ENCODE results near the gene PAQR4.

- TF ChIP-seq POLR2A (IDR thresholded peaks at IDR 0.05; ENCODE audit: extremely low read depth, insufficient read length), result no peak
- TF ChIP-seq CTCF (IDR thresholded peaks at IDR 0.05; ENCODE audit: low read depth, low read length), result no peak
- no peak for TF ChIP-seq MAX (IDR thresholded peaks at IDR 0.05; ENCODE audit: low read depth, low read length)
- TF ChIP-seq MYC (IDR thresholded peaks at IDR 0.05; ENCODE audit: low read depth, low read length), result no peak
Observed at GRCh38 chr16:2976201-2976600, 7.1 kb downstream of the PAQR4 start.

Measured in NB4 (cell line).